Measurements from ENCODE around the gene RASSF5.

- TF ChIP-seq CTCF (IDR thresholded peaks at IDR 0.05) (peak; percentile 92), RAD21 (IDR thresholded peaks at IDR 0.05; ENCODE audit: low read length) (peak; percentile 73), POLR2AphosphoS5 (IDR thresholded peaks at IDR 0.05; ENCODE audit: low read depth, low read length) (no peak), FOXJ3 (CRISPR knock-in tag; IDR thresholded peaks at IDR 0.05) (no peak), TAF1 (IDR thresholded peaks at IDR 0.05; ENCODE audit: borderline replicate concordance, low read depth, low read length) (no peak), EP300 (IDR thresholded peaks at IDR 0.05; ENCODE audit: borderline replicate concordance in 1 of 2, low read depth in 1 of 2, low read length in 1 of 2) (no peak), GABPA (IDR thresholded peaks at IDR 0.05; ENCODE audit: low read depth) (no peak), EZH2phosphoT487 (IDR thresholded peaks at IDR 0.05; ENCODE audit: borderline replicate concordance, low read depth) (no peak), FOXM1 (IDR thresholded peaks at IDR 0.05; ENCODE audit: low read depth) (no peak), USF2 (IDR thresholded peaks at IDR 0.05; ENCODE audit: borderline replicate concordance, low read depth, low read length) (no peak)
- TF ChIP-seq, protein P1, sequence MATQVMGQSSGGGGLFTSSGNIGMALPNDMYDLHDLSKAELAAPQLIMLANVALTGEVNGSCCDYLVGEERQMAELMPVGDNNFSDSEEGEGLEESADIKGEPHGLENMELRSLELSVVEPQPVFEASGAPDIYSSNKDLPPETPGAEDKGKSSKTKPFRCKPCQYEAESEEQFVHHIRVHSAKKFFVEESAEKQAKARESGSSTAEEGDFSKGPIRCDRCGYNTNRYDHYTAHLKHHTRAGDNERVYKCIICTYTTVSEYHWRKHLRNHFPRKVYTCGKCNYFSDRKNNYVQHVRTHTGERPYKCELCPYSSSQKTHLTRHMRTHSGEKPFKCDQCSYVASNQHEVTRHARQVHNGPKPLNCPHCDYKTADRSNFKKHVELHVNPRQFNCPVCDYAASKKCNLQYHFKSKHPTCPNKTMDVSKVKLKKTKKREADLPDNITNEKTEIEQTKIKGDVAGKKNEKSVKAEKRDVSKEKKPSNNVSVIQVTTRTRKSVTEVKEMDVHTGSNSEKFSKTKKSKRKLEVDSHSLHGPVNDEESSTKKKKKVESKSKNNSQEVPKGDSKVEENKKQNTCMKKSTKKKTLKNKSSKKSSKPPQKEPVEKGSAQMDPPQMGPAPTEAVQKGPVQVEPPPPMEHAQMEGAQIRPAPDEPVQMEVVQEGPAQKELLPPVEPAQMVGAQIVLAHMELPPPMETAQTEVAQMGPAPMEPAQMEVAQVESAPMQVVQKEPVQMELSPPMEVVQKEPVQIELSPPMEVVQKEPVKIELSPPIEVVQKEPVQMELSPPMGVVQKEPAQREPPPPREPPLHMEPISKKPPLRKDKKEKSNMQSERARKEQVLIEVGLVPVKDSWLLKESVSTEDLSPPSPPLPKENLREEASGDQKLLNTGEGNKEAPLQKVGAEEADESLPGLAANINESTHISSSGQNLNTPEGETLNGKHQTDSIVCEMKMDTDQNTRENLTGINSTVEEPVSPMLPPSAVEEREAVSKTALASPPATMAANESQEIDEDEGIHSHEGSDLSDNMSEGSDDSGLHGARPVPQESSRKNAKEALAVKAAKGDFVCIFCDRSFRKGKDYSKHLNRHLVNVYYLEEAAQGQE (IDR thresholded peaks at IDR 0.05; ENCODE audit: low read depth, low read length) = no peak
These were observed 100.9 kb downstream of the RASSF5 start for GRCh38 chr1:206608108-206608698.
